Vagina (tissue), 2 donors: ENCODE results near the gene ADAT3. TPM values are rescaled to one million over a fixed set of nuclear protein-coding genes. Genes with fewer than 3 reads are reported as not detected.

Source experiments
- DNase-seq, 2 donors: peaks; one replicate each; pipeline ENCODE4 v3.0.0-alpha.2; 2017; ENCODE audit errors: extremely low spot score in 2 of 2
- H3K27ac ChIP-seq: fragments of 200-600 bp; sonication (generic); one replicate; pipeline ENCODE4 v1.5.1; 2019
- H3K27me3 ChIP-seq: fragments of 200-600 bp; sonication (generic); one replicate; pipeline ENCODE4 v1.5.1; 2019
- H3K36me3 ChIP-seq, 2 donors: fragments of 200-600 bp; sonication (generic); one replicate each; pipeline ENCODE4 v1.5.1; 2017 to 2019
- H3K4me1 ChIP-seq: fragments of 200-600 bp; sonication (generic); one replicate; pipeline ENCODE4 v1.5.1; 2019
- H3K4me3 ChIP-seq, 2 donors: fragments of 200-600 bp; sonication (generic); 1 replicate in 1 of 2; 2 replicates in 1 of 2; pipeline ENCODE4 v1.5.1; 2016 to 2019
- H3K9me3 ChIP-seq: fragments of 200-600 bp; sonication (generic); one replicate; pipeline ENCODE4 v1.5.1; 2019
- CTCF ChIP-seq, 3 experiments: fragments of 450-650 bp in 2 of 3; fragments of 200-600 bp in 1 of 3; sonication (generic) in 1 of 3; IDR thresholded peaks; one replicate each; pipeline ENCODE4 v1.5.1; 2017 to 2019; ENCODE audit warnings: antibody characterized with exemption in 3 of 3, mild to moderate bottlenecking in 2 of 3, moderate library complexity in 2 of 3
- POLR2A ChIP-seq, 2 donors: fragments of 450-650 bp; IDR thresholded peaks; one replicate each; pipeline ENCODE4 v1.6.1; 2017; ENCODE audit warnings: antibody characterized with exemption in 2 of 2, mild to moderate bottlenecking in 2 of 2, moderate library complexity in 2 of 2
- POLR2AphosphoS5 ChIP-seq, 2 donors: sonication (generic); formaldehyde crosslinking; IDR thresholded peaks; one replicate each; pipeline ENCODE4 v1.9.0; 2017; ENCODE audit warnings: antibody characterized with exemption in 2 of 2, mild to moderate bottlenecking in 2 of 2, low read depth in 1 of 2; ENCODE audit not compliant: insufficient read depth in 1 of 2
- intact Hi-C: fragments of 100-400 bp; cut with DNase I; formaldehyde crosslinking; loops from one replicate; pipeline ENCODE4 v1.15.1; 2023
- total RNA-seq: library from RNA; depleted of rRNA; stranded (reverse); fragments of >200 nt; gene quantifications from one replicate; pipeline ENCODE4 v1.2.3, GENCODE V29; 2016

The ADAT3 gene
- total RNA-seq, 1 donor from 2014 or later, result 5.2 TPM

GRCh38 chr19:1867349-1867724 lies 37.9 kb upstream of the ADAT3 start:
- no peak for DNase-seq
- Histone ChIP-seq H3K27me3 (no peaks in the 10 kb centered on the region), H3K36me3 (no peaks in the 10 kb centered on the region), H3K4me1 (peaks cover 21% of the 10 kb centered on the region), H3K9me3 (no peaks in the 10 kb centered on the region), H3K27ac (no peak overlapping the region), H3K4me3 (no peak overlapping the region)
- intact Hi-C loops, result no loop called here
- no peak for TF ChIP-seq POLR2A (IDR thresholded peaks at IDR 0.05)
- no peak for TF ChIP-seq POLR2AphosphoS5 (IDR thresholded peaks at IDR 0.05; ENCODE audit: insufficient read depth in 1 of 2, low read depth in 1 of 2)
- TF ChIP-seq CTCF (IDR thresholded peaks at IDR 0.05), result no peak

DNA sequence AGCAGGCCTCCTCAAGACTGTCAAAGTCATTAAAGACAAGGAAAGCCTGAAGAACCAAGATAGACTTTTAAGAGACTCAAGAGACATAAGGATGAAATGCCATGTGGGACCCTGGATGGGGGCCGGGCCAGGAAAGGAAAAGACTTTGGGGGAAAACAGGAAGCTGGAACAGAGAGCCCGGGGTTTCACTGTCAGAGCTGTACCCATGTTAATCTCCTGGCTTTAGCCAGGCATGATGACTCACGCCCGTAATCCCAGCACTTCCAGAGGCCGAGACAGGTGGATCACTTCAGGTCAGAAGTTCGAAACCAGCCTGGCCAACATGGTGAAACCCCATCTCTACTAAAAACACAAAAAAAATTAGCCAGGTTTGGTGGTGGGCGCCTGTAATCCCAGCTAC lies 36.2 kb upstream of the ADAT3 start:
- H3K36me3 ChIP-seq, result no peaks in the 10 kb centered on the region
- peaks cover 35% of the 10 kb centered on the region for H3K4me1 ChIP-seq
- TF ChIP-seq POLR2AphosphoS5 (IDR thresholded peaks at IDR 0.05; ENCODE audit: insufficient read depth in 1 of 2, low read depth in 1 of 2) (no peak), CTCF (IDR thresholded peaks at IDR 0.05) (no peak), POLR2A (IDR thresholded peaks at IDR 0.05) (no peak)
- H3K27ac ChIP-seq, result no peak overlapping the region
- no peaks in the 10 kb centered on the region for H3K27me3 ChIP-seq
- no peaks in the 10 kb centered on the region for H3K9me3 ChIP-seq
- intact Hi-C loops, result no loop called here
- H3K4me3 ChIP-seq, result no peak overlapping the region
- no peak for DNase-seq

- TF ChIP-seq CTCF (IDR thresholded peaks at IDR 0.05) (no peak), POLR2A (IDR thresholded peaks at IDR 0.05) (no peak), POLR2AphosphoS5 (IDR thresholded peaks at IDR 0.05; ENCODE audit: insufficient read depth in 1 of 2, low read depth in 1 of 2) (no peak)
- H3K27me3 ChIP-seq, result no peaks in the 10 kb centered on the region
- peaks cover 43% of the 10 kb centered on the region for H3K4me1 ChIP-seq
- H3K4me3 ChIP-seq, result no peak overlapping the region
- H3K27ac ChIP-seq, result no peak overlapping the region
- H3K9me3 ChIP-seq, result no peaks in the 10 kb centered on the region
- no peak for DNase-seq
- intact Hi-C loops, result loop anchor here (10.0 kb wide), 1 partner anchor 144 kb away; the partner anchor contains the start of gene BTBD2
- no peaks in the 10 kb centered on the region for H3K36me3 ChIP-seq
Measured at GRCh38 chr19:1871140-1871597, 34.0 kb upstream of the ADAT3 start.

GRCh38 chr19:1871630-1872029 lies 33.6 kb upstream of the ADAT3 start:
- Histone ChIP-seq H3K9me3 (no peaks in the 10 kb centered on the region), H3K27me3 (no peaks in the 10 kb centered on the region), H3K27ac (no peak overlapping the region), H3K36me3 (no peaks in the 10 kb centered on the region), H3K4me1 (peaks cover 47% of the 10 kb centered on the region), H3K4me3 (no peak overlapping the region)
- TF ChIP-seq POLR2AphosphoS5 (IDR thresholded peaks at IDR 0.05; ENCODE audit: insufficient read depth in 1 of 2, low read depth in 1 of 2) (no peak), CTCF (IDR thresholded peaks at IDR 0.05) (no peak), POLR2A (IDR thresholded peaks at IDR 0.05) (no peak)
- DNase-seq, result no peak
- intact Hi-C loops, result loop anchor here (10.0 kb wide), 1 partner anchor 143 kb away; the partner anchor contains the start of gene BTBD2

DNA sequence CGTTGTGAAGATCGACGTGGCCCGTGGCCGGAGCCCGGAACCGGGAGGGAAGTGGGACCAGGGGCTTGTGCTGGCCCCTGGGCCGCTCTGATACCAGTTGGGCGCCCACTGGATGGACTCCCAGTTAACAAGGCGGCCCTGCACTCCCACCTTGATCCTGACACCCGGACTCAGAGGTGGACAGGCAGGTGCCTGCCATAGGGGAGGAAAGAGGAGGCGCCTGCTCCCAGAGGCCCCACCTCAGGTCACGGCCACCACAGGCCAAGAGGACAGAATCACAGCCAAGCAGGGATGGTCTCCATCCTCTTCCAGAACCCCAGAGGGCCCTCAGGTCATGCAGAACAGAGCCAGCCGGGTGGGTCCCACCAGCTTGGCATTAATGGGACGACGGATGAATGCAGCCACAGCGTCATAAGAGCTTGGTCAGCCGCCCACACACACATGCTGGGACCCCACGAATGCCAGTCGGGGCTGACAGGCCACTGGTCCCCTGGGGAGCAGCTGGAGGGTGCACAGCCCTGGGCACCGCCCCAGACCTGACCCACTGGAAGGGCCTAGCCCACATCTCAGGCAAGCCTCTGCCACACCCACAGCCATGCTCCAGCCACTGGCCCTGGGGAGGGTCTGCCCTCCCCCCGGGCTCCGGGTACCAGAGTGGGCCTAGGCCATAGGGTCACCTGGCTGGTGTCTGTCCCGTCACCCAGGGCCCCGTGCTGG lies 32.2 kb upstream of the ADAT3 start:
- Histone ChIP-seq H3K9me3 (no peaks in the 10 kb centered on the region), H3K27me3 (no peaks in the 10 kb centered on the region), H3K36me3 (no peaks in the 10 kb centered on the region), H3K4me1 (peaks cover 51% of the 10 kb centered on the region), H3K4me3 (peak overlapping the region; percentile 1 to 37), H3K27ac (peak overlapping the region; percentile 48)
- intact Hi-C loops, result loop anchor here (10.0 kb wide), 1 partner anchor 142 kb away; the partner anchor contains the start of gene BTBD2
- no peak for TF ChIP-seq POLR2A (IDR thresholded peaks at IDR 0.05)
- no peak for TF ChIP-seq POLR2AphosphoS5 (IDR thresholded peaks at IDR 0.05; ENCODE audit: insufficient read depth in 1 of 2, low read depth in 1 of 2)
- TF ChIP-seq CTCF (IDR thresholded peaks at IDR 0.05), result no peak
- no peak for DNase-seq
